Ovary (tissue), 9 donors: ENCODE results near the gene EGLN2. TPM values are rescaled to one million over a fixed set of nuclear protein-coding genes. Genes with fewer than 3 reads are reported as not detected.
A peak's percentile ranks its signal among the peaks of the same experiment; 100 is the strongest.

Source experiments
- DNase-seq, 5 donors: peaks; one replicate each; pipeline ENCODE4 v3.0.0-alpha.2; 2019 to 2020
- H3K27ac ChIP-seq, 2 donors: fragments of 200-600 bp; one replicate each; pipeline versions ENCODE4 v1.5.1 to v1.8.0; 2019 to 2022
- H3K27me3 ChIP-seq: fragments of 200-600 bp; one replicate; pipeline ENCODE4 v1.8.0; 2022
- H3K36me3 ChIP-seq: fragments of 200-600 bp; sonication (generic); one replicate; pipeline ENCODE4 v1.5.1; 2019
- H3K4me1 ChIP-seq: one replicate; pipeline ENCODE4 v1.8.1; 2013; ENCODE audit warnings: mild to moderate bottlenecking, moderate library complexity; ENCODE audit not compliant: insufficient read depth
- H3K4me3 ChIP-seq: fragments of 200-600 bp; sonication (generic); one replicate; pipeline ENCODE4 v1.5.1; 2017
- H3K9me3 ChIP-seq, 2 donors: fragments of 200-600 bp in 1 of 2; sonication (generic) in 1 of 2; one replicate each; pipeline versions ENCODE4 v1.5.1 to v1.8.1; 2013 to 2019; ENCODE audit warnings: mild to moderate bottlenecking in 1 of 2, moderate library complexity in 1 of 2
- CTCF ChIP-seq, 3 donors: fragments of 450-650 bp in 2 of 3; fragments of 200-600 bp in 1 of 3; IDR thresholded peaks; one replicate each; pipeline versions ENCODE4 v1.5.1 to v1.8.0; 2016 to 2022; ENCODE audit warnings: antibody characterized with exemption in 3 of 3, mild to moderate bottlenecking in 1 of 3
- EP300 ChIP-seq: sonication (generic); formaldehyde crosslinking; IDR thresholded peaks from one replicate; pipeline ENCODE4 v1.6.1; 2017; ENCODE audit warnings: antibody characterized with exemption
- POLR2A ChIP-seq: fragments of 450-650 bp; IDR thresholded peaks from one replicate; pipeline ENCODE4 v1.6.1; 2017; ENCODE audit warnings: antibody characterized with exemption, mild to moderate bottlenecking, moderate library complexity
- WGBS, 3 donors: extraction: QIAGEN DNeasy Blood & Tissue Kit in 1 of 3; methylation state at CpG; one replicate each; pipeline versions ENCODE4 v1.1.5 to v1.1.7; 2013 to 2017; 5-methylcytosine and 5-hydroxymethylcytosine counted together
- intact Hi-C, 4 donors: fragments of 100-400 bp; cut with DNase I; formaldehyde crosslinking; loops; one replicate each; pipeline versions ENCODE4 v1.11.0 to v1.15.1; 2022 to 2023
- polyA plus RNA-seq, 2 donors: library from polyadenylated mRNA; stranded (reverse); fragments of 200-250 nt in 1 of 2; fragments of 350-450 nt in 1 of 2; fragmentation: Illumina TruSeq in 1 of 2; extraction: RNeasy Lipid Tissue Mini Kit (QIAGEN cat#74804) in 1 of 2; gene quantifications; one replicate each; pipeline ENCODE4 v1.2.3, GENCODE V29; 2013 to 2014
- total RNA-seq, 7 donors: library from RNA; depleted of rRNA in 2 of 7; stranded (reverse); fragments of >200 nt in 2 of 7; fragmentation: NEBNext Ultra II Directional in 3 of 7; extraction: Animal tissue kit (Norgen Biotek cat#: 25700) in 3 of 7; gene quantifications; one replicate each; pipeline versions ENCODE4 v1.1.0 to v1.2.4, GENCODE V29; 2016 to 2023
- donor health status: DM: no; HTN: no; CAD: no; lungs with moderate emphysema.
- donor health status: DM: no; HTN: no; CAD: no.
- donor health status: Bipolar disorder and iron deficiency.
- donor health status: DM: yes; HTN: yes; CAD: no.
- donor health status: DM: no; HTN: no; CAD: no.
- donor health status: DM: yes; HTN: yes; CAD: no.

Gene EGLN2
- total and polyA plus RNA-seq, 9 donors: 43.6 to 121 (median 95.8) TPM

DNA sequence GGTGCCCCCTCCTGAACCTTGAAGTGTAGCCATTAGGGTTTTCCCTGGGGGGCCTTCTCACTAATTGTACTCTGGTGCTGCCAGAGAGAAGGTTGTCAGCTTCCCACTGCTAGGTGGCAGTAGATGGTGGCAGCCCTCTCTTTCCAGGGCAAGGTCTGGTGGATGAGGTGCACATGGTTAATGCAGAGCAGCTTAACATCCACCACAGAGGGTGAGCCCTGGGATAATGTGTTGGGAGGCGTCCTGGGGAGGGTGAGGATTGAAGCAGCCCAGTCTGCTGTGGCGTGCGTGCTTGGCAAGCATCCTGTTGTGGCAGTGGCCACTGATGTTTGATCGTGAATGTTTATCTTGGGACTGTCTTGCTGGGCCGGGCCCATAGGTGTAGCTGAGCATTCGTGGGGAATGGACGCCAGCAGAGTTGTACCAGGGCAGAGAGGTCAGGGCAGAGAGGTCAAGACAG is 5.8 kb downstream of the EGLN2 start:
- intact Hi-C loops: loop anchor here in 3 of 4 donors (5.0 to 10.0 kb wide), 3 partner anchors 53 to 143 kb away; partner anchors contain the start of genes COQ8B (in 2 of the 3), ITPKC (in 2 of the 3), ACTMAP (in 1 of the 3) and SNRPA (in 1 of the 3)
- no peak for DNase-seq
- H3K4me1 ChIP-seq: peaks cover 53% of the 10 kb centered on the region
- 43 to 50% (median 49%) methylated on average over 7 of the region's 7 CpGs for WGBS, 3 donors
- TF ChIP-seq EP300: no peak
- H3K27me3 ChIP-seq: no peaks in the 10 kb centered on the region
- no peaks in the 10 kb centered on the region for H3K36me3 ChIP-seq
- no peaks in the 10 kb centered on the region for H3K9me3 ChIP-seq
- H3K27ac ChIP-seq: peak overlapping the region; percentile 12 to 19
- H3K4me3 ChIP-seq: no peak overlapping the region

- Histone ChIP-seq H3K27me3 (no peaks in the 10 kb centered on the region), H3K36me3 (no peaks in the 10 kb centered on the region), H3K4me1 (peaks cover 51% of the 10 kb centered on the region), H3K4me3 (no peak overlapping the region), H3K9me3 (no peaks in the 10 kb centered on the region), H3K27ac (peak overlapping the region in 1 of 2 donors; percentile 39)
- no peak for TF ChIP-seq CTCF (IDR thresholded peaks at IDR 0.05)
- TF ChIP-seq POLR2A: no peak
- TF ChIP-seq EP300: no peak
- WGBS, 3 donors: 66 to 77% (median 67%) methylated on average over 2 of the region's 2 CpGs
- peak in 2 of 5 donors; percentile 47 to 50 for DNase-seq
- intact Hi-C loops: loop anchor here in 3 of 4 donors (5.0 to 10.0 kb wide), 2 partner anchors 91 to 143 kb away; partner anchors contain the start of genes COQ8B (in 2 of the 3) and ITPKC (in 2 of the 3)
Observed at GRCh38 chr19:40805258-40805868, 6.4 kb downstream of the EGLN2 start.

DNA sequence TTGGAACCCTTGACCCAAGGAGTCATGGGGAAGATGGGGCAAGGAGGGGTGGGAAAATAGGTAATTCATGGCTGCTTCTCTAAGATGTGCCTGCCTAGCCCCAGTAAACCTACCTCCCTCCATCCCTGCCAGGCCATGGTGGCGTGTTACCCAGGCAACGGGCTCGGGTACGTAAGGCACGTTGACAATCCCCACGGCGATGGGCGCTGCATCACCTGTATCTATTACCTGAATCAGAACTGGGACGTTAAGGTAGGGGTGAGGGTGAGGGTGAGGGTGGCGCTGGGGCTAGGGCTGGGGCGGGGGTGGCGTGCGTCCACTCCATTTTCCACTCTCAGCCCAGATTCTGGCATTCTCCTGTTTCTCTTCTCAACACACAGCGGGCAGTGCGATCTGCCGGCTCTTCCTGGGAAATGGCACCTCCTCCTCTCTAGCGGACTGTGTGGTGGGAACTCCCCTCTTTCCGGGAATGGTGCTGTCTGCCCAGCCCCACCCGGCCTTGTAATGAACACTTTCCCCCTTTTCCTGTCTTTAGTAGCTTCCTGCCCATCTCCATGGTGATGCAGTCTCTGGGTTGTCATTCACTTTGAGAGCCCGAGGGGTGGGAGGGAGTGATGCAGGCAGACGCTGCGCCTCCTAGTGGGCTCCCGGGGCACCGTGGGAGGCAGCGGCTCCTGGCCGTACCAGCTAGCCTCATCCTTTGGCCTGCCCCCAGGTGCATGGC is 7.6 kb downstream of the EGLN2 start:
- DNase-seq: peak; percentile 72 to 86 (median 83)
- TF ChIP-seq EP300 (peak; percentile 48), POLR2A (peak; percentile 16), CTCF (IDR thresholded peaks at IDR 0.05) (peak; percentile 55 to 84 (median 64))
- 26 to 29% (median 27%) methylated on average over 24 to 26 of the region's 26 CpGs for WGBS, 3 donors
- H3K4me1 ChIP-seq: peaks cover 43% of the 10 kb centered on the region
- H3K9me3 ChIP-seq: no peaks in the 10 kb centered on the region
- H3K27me3 ChIP-seq: no peaks in the 10 kb centered on the region
- H3K4me3 ChIP-seq: no peak overlapping the region
- no peaks in the 10 kb centered on the region for H3K36me3 ChIP-seq
- peak overlapping the region; percentile 27 to 39 for H3K27ac ChIP-seq
- intact Hi-C loops: loop anchor here in 3 of 4 donors (5.0 to 10.0 kb wide), 2 partner anchors 92 to 144 kb away; partner anchors contain the start of genes COQ8B (in 2 of the 3) and ITPKC (in 2 of the 3)

DNA sequence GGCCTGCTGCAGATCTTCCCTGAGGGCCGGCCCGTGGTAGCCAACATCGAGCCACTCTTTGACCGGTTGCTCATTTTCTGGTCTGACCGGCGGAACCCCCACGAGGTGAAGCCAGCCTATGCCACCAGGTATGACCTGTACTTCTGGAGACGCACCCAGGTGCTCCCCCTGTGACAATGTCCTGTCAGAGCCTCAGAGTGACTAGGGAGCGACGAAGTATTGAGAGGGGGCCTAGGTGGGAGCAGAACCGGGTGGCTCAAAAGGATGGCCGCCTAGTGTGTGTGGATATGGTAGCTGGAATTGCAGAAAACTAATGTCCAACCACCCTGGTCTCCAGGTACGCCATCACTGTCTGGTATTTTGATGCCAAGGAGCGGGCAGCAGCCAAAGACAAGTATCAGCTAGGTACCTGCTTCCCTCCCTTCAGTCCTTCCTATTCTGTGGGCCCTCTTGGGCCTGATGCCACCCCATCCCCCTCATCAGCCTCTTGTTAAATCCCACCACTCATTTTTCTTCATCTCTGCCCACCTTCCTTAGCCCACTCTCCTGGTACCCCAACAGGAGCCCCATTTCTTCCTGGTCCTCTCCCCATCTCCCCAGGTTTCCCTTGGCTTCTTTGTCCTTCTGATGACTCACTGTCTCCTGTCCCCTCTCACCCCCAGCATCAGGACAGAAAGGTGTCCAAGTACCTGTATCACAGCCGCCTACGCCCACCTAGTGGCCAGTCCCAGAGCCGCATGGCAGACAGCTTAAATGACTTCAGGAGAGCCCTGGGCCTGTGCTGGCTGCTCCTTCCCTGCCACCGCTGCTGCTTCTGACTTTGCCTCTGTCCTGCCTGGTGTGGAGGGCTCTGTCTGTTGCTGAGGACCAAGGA is 8.4 kb downstream of the EGLN2 start:
- WGBS, 3 donors: 61 to 64% (median 63%) methylated on average over 18 of the region's 18 CpGs
- no peaks in the 10 kb centered on the region for H3K27me3 ChIP-seq
- no peaks in the 10 kb centered on the region for H3K9me3 ChIP-seq
- H3K27ac ChIP-seq: peak overlapping the region; percentile 27 to 39
- intact Hi-C loops: loop anchor here in 3 of 4 donors (5.0 to 10.0 kb wide), 2 partner anchors 93 to 145 kb away; partner anchors contain the start of genes COQ8B (in 2 of the 3) and ITPKC (in 2 of the 3)
- H3K4me1 ChIP-seq: peaks cover 40% of the 10 kb centered on the region
- DNase-seq: no peak
- TF ChIP-seq CTCF (IDR thresholded peaks at IDR 0.05) (no peak), POLR2A (no peak), EP300 (no peak)
- H3K4me3 ChIP-seq: no peak overlapping the region
- H3K36me3 ChIP-seq: no peaks in the 10 kb centered on the region
